Activated naive CD4-positive, alpha-beta T cell treated with anti-CD3 and anti-CD28 coated beads, Interleukin-2, amount 10 ng/mL, durations not matched to agents 7 days and 5 days (primary cell): ENCODE data around the gene NLRC3.
"Not testable (repeated sequence)": the region's sequence is repeated elsewhere in the genome, so short reads cannot be mapped to it uniquely, and the experiment has no call there.

Experiments
- CTCF ChIA-PET: fragments of 350-600 bp; sonication (Branson Sonifier 250); formaldehyde crosslinking; loops from one replicate; lab custom pipeline; 2021; ENCODE audit warnings: antibody characterized with exemption; lab: Charles Lee
- DNase-seq: peaks from one replicate; pipeline ENCODE4 v3.0.0-alpha.2; 2020
- H3K27ac Mint-ChIP-seq: one replicate; pipeline ENCODE4 v1.8.0; 2021; ENCODE audit warnings: mild to moderate bottlenecking, moderate library complexity, mixed read lengths
- H3K27me3 Mint-ChIP-seq: one replicate; pipeline ENCODE4 v1.8.0; 2021; ENCODE audit warnings: mild to moderate bottlenecking, mixed read lengths
- H3K36me3 Mint-ChIP-seq: one replicate; pipeline ENCODE4 v1.8.0; 2021; ENCODE audit warnings: mixed read lengths
- H3K4me1 Mint-ChIP-seq: one replicate; pipeline ENCODE4 v1.8.0; 2021; ENCODE audit warnings: mixed read lengths
- H3K4me3 Mint-ChIP-seq: one replicate; pipeline ENCODE4 v1.8.0; 2021; ENCODE audit warnings: mild to moderate bottlenecking, moderate library complexity, mixed read lengths
- H3K9me3 Mint-ChIP-seq: one replicate; pipeline ENCODE4 v1.8.0; 2021; ENCODE audit warnings: mixed read lengths

NLRC3 gene, protein sequence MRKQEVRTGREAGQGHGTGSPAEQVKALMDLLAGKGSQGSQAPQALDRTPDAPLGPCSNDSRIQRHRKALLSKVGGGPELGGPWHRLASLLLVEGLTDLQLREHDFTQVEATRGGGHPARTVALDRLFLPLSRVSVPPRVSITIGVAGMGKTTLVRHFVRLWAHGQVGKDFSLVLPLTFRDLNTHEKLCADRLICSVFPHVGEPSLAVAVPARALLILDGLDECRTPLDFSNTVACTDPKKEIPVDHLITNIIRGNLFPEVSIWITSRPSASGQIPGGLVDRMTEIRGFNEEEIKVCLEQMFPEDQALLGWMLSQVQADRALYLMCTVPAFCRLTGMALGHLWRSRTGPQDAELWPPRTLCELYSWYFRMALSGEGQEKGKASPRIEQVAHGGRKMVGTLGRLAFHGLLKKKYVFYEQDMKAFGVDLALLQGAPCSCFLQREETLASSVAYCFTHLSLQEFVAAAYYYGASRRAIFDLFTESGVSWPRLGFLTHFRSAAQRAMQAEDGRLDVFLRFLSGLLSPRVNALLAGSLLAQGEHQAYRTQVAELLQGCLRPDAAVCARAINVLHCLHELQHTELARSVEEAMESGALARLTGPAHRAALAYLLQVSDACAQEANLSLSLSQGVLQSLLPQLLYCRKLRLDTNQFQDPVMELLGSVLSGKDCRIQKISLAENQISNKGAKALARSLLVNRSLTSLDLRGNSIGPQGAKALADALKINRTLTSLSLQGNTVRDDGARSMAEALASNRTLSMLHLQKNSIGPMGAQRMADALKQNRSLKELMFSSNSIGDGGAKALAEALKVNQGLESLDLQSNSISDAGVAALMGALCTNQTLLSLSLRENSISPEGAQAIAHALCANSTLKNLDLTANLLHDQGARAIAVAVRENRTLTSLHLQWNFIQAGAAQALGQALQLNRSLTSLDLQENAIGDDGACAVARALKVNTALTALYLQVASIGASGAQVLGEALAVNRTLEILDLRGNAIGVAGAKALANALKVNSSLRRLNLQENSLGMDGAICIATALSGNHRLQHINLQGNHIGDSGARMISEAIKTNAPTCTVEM

DNA sequence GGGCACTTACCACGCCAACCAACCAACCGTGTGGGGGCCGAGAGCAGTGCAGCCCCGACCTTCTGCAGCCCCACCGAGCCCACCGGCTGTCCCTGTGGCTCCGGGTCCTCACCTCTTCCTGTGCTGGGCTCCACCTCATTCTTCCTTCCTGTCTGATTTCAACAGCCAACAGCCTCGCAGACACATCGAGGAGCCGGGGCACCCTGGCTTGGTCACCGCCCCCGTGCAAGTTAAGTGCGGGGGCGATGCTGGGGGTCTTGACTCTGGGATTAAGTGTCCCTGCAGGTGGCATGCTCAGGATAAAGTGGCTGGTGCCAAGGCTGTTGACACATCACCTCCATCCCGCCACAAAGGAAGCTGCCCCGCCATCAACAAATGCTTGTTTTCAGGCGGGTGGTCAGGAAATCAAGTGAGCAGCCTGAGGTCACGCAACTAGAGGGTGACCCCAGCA is at the start of gene NLRC3:
TSS of gene NLRC3 (minus strand) at position 102 of the 451 bp plus-strand sequence. CDS start 12,367 bp downstream, outside the sequence.
- Mint-ChIP-seq H3K27ac (peak within 1 kb of the TSS; percentile 99), H3K4me1 (peaks cover 71% of the 10 kb centered on the region), H3K27me3 (no peaks in the 10 kb centered on the region), H3K9me3 (no peaks in the 10 kb centered on the region), H3K36me3 (peaks cover 38% of the 10 kb centered on the region), H3K4me3 (peak within 1 kb of the TSS; percentile 96)
- DNase-seq = peak; percentile 74
- CTCF ChIA-PET = interaction anchor here (0.5 kb wide), 1 partner anchor 690 kb away, joined by 3 read pairs; no protein-coding TSS in a partner anchor

DNA sequence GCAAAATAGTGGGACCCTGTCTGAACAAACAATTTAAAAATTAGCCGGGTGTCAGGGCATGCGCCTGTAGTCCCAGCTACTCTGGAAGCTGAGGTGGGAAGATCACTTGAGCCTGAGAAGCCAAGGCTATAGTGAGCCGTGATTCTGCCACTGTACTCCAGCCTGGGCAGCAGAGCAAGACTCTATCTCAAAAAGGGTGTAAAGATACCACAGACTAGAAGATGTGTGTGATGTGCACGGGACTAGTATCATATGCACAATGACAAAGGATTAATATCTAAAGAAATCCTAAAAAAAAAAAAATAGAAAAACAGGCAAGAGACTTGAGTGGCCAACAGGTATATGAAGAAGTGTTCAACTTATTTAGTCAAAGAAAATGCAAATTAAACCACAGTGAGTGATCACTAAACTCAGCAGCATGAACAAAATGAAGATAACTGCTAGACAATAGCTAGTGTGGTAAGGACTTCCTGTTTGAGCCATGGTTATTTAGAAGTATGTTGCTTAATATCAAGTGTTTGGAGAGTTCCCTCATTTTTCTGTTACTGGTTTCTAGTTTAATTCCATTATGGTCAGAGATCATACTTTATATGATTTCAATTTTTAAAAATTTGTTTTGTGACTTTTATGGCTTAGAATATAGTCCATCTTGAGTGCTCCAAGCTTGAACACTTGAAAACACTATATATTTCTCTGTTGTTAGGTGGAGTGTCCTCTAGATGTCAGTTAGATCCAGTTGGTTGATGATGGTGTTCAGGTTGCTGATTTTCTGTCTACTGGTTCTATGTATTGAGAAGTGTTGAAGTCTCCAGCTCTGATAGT is 48.9 kb upstream of the NLRC3 start:
- no peak for DNase-seq
- Mint-ChIP-seq H3K4me1 (peaks cover 22% of the 10 kb centered on the region), H3K4me3 (no peak overlapping the region), H3K27ac (peak overlapping the region; percentile 74), H3K27me3 (no peaks in the 10 kb centered on the region), H3K9me3 (no peaks in the 10 kb centered on the region), H3K36me3 (peaks cover 2% of the 10 kb centered on the region)
- CTCF ChIA-PET = interaction anchor here (0.7 to 1.9 kb wide), 17 partner anchors 11 to 628 kb away, joined by 3 to 11 read pairs (median 3); partner anchors contain the start of gene DNASE1

DNA sequence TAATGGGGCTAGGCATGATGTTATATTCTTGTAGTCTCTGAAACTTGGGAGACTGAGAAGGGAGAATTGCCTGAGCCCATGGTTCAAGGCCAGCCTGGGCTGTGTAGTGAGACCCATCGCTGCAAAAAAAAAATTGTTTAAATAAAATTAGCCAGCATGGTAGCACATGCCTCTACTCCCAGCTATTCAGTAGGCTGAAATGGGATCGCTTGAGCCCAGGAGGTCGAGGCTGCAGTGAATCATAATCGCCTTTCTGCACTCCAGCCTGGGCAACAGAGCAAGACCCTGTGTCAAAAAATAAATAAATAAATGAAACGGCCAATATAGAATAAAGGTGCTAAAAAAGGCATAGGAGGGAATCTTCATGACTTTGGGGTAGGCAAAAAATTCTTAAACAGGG is 48.1 kb upstream of the NLRC3 start:
- no peak for DNase-seq
- Mint-ChIP-seq H3K9me3 (no peaks in the 10 kb centered on the region), H3K4me1 (peaks cover 22% of the 10 kb centered on the region), H3K27ac (peak overlapping the region; percentile 74), H3K36me3 (peaks cover 2% of the 10 kb centered on the region), H3K4me3 (no peak overlapping the region), H3K27me3 (no peaks in the 10 kb centered on the region)
- CTCF ChIA-PET = interaction anchor here (0.6 to 1.4 kb wide), 3 partner anchors 9 to 119 kb away, joined by 3 to 4 read pairs (median 4); no protein-coding TSS in a partner anchor

DNA sequence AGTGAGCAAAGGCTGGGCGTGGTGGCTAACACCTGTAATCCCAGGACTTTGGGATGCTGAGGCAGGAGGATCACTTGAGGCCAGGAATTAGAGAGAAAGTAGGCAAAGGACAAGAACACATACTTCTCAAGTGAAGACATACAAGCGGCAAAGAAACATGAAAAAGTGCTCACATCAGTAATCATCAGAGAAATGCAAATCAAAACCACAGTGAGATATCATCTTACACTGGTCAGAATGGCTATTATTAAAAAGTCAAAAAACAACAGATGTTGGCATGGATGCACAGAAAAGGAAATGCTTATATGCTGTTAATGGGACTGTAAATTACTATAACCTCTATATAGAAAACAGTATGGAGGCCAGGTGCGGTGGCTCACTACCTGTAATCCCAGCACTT is 46.4 kb upstream of the NLRC3 start:
- DNase-seq = no peak
- Mint-ChIP-seq H3K27me3 (no peaks in the 10 kb centered on the region), H3K4me1 (peaks cover 25% of the 10 kb centered on the region), H3K9me3 (no peaks in the 10 kb centered on the region), H3K27ac (no peak overlapping the region), H3K4me3 (no peak overlapping the region), H3K36me3 (peaks cover 2% of the 10 kb centered on the region)
- CTCF ChIA-PET = no interaction called here

DNA sequence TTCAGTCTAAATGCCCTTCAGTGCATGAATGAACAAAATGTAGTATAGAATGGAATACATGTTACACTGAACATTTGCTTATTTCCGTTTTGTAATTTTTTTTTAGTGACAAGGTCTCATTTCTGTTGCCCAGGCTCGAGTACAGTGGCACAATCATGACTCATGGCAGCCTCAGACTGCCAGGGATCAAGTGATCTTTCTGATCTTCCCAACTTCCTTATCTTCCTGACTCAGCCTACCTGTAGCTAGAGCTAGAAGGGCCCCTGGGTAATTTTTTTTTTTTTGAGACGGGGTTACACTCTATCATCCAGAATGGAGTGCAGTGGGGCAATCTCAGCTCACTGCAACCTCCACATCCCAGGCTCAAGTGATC is 41.6 kb upstream of the NLRC3 start:
- no peaks in the 10 kb centered on the region for H3K27me3 Mint-ChIP-seq
- H3K27ac Mint-ChIP-seq = peak overlapping the region; percentile 71
- CTCF ChIA-PET = no interaction called here
- H3K36me3 Mint-ChIP-seq = peaks cover 29% of the 10 kb centered on the region
- H3K9me3 Mint-ChIP-seq = no peaks in the 10 kb centered on the region
- DNase-seq = no peak
- H3K4me3 Mint-ChIP-seq = no peak overlapping the region
- H3K4me1 Mint-ChIP-seq = peaks cover 31% of the 10 kb centered on the region

DNA sequence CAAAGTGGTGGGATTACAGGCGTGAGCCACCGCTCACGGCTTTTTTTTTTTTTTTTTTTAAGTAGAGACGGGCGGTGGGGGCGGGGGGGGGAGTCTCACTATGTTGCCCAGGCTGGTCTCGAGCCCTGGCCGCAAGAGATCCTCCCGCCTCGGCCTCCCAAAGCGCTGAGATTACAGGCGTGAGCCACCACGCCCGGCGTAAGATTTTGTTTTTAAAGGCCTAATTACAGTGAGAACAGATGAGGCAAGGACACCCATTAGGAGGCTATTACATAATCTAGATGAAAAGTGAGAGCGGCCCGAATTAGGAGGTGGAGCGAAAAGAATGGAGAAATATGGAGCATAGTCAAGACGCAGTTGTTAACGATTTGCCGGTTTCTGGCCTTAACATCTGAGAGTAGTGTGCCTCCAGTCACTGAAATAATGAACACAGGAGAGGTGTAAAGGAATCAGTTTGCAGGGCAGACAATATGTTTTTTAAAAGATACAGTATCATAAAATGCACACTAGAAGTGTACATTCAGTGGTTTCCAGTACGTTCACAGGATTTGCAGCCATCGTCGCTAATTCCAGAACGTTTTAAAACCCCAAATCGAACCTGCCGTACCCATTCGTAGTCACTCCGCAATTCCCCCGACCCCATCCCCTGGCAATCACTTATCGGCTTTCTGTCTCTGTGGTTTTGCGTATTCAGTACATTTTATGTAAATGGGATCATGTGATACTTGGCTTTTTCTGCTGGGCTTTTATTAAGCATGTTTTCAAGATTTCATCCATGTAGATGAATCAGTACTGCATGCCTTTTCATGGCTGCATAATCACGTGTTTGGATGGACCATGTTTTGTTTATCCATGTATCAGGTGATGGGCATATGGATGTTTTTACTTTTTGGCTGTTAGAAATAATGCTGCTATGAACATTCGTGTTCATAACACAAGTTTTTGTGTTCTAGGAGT is 35.6 kb upstream of the NLRC3 start:
- Mint-ChIP-seq H3K27me3 (no peaks in the 10 kb centered on the region), H3K27ac (peak overlapping the region; percentile 83), H3K4me1 (peaks cover 57% of the 10 kb centered on the region), H3K9me3 (no peaks in the 10 kb centered on the region), H3K36me3 (peaks cover 46% of the 10 kb centered on the region), H3K4me3 (peak overlapping the region; percentile 97)
- CTCF ChIA-PET = interaction anchor here (1.3 kb wide), 1 partner anchor 10 kb away, joined by 3 read pairs; no protein-coding TSS in a partner anchor
- no peak for DNase-seq

DNA sequence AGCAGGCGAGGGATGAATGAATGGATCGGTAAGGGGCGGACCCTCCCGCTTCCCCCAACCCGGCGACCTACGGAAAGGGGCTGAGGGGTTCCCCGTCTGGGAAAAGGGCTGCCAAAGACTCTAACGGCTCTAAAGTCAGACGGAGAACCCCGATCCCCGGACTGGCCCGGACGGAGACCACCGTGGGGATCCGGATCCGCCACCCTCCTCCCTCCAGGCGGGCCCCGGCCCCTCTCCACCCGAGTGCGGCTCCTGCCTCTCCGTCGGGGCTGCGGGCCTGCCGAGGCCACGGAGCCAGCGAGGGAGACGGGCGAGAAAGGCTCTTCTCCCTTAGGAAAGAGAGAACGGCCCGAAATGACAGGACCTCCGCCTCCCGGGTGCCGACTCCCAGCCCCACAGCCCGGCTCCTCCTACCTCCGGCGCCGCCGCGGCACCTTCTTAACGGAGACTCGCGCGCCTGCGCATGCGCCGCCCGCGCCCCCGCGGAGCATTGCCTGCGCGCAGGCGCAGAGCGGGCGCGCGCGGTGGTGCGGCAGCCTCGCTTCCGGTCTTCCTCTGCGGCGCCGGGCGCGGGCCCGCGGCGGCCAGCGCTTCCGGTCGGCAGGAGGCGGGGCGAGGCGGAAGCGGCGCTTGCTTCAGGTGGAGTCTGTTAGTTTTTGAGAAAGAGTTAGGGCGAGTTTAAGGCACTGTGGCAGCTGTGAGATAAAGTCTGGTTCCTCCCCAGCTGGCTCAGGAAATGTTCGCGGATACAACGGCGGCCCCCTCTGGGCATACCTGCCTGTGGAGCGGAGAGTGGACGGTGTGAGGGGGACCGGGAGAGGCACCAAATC is 34.2 kb upstream of the NLRC3 start, which contains the start of gene SLX4:
TSS of gene SLX4 (minus strand) at position 461 of the 830 bp plus-strand sequence. CDS start 2,642 bp downstream, outside the sequence.
- Mint-ChIP-seq H3K36me3 (peaks cover 46% of the 10 kb centered on the region), H3K4me3 (peak within 1 kb of the TSS; percentile 97), H3K4me1 (peaks cover 64% of the 10 kb centered on the region), H3K9me3 (no peaks in the 10 kb centered on the region), H3K27me3 (no peaks in the 10 kb centered on the region), H3K27ac (peak within 1 kb of the TSS; percentile 99)
- peak; percentile 91 for DNase-seq
- CTCF ChIA-PET = interaction anchor here (0.8 to 1.3 kb wide), 3 partner anchors 11 to 267 kb away, joined by 3 read pairs; no protein-coding TSS in a partner anchor

DNA sequence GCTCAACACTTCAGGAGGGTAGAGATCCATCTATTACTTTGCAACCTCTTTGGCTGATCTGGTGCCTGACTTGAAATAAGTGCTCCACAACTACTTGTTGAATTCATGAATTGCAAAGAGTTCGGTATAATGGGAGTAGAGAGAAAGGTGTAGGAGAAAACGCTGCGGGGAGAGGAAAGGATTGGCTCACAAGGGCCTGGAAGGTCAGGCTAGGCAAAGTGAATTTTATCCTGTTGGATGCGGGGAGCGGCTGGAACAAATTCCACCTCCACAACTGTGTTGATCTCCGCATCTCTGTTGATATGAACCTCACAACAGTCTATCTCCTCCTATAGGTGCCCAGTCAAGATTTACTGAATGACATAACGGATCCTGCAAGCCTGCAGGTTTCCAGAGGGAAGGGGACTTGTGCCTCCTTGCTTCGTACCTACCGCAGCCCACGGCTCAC is 33.5 kb upstream of the NLRC3 start:
- no peak for DNase-seq
- Mint-ChIP-seq H3K27me3 (no peaks in the 10 kb centered on the region), H3K9me3 (no peaks in the 10 kb centered on the region), H3K27ac (peak overlapping the region; percentile 6), H3K4me3 (peak overlapping the region; percentile 97), H3K4me1 (peaks cover 60% of the 10 kb centered on the region), H3K36me3 (peaks cover 45% of the 10 kb centered on the region)
- CTCF ChIA-PET = no interaction called here

DNA sequence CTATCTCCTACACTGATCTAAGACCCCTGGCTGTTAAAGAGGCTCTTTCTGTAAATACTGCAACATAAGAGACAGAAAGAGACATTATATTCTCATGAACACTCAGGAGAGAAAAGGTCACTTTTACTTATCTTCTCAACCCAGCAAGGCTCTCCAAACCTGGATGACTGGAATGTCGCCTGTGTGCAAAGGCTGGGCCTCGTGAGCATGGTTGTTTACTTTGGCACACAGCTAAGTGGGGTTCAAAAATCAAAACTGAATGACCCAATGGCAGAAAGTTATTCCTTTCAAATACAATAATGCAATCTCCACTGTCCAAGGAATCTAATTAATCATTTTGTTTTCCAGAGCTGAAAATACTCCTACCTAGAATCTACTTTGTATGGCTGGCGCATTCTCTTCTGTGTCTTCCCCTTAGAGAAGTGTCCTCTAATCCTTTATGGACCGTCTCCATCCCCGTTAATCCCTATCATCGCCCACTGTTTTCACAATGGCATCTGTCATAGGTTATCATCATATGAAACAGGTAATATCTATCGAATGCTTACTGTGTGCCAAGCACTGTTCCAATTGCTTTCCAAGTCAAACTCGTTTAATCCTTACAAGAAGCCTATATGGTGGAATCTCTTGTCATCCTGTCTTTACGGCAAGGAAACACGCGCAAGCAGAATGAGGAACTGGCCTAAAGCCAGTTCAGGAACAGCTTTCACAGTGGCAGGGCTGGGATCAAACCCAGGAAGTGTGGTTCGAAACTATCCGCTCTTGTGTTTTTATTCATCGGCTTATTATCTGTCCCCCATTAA is 32.9 kb upstream of the NLRC3 start:
- Mint-ChIP-seq H3K27ac (peak overlapping the region; percentile 6), H3K36me3 (peaks cover 40% of the 10 kb centered on the region), H3K4me1 (peaks cover 54% of the 10 kb centered on the region), H3K27me3 (no peaks in the 10 kb centered on the region), H3K4me3 (peak overlapping the region; percentile 97), H3K9me3 (no peaks in the 10 kb centered on the region)
- no peak for DNase-seq
- CTCF ChIA-PET = no interaction called here

DNA sequence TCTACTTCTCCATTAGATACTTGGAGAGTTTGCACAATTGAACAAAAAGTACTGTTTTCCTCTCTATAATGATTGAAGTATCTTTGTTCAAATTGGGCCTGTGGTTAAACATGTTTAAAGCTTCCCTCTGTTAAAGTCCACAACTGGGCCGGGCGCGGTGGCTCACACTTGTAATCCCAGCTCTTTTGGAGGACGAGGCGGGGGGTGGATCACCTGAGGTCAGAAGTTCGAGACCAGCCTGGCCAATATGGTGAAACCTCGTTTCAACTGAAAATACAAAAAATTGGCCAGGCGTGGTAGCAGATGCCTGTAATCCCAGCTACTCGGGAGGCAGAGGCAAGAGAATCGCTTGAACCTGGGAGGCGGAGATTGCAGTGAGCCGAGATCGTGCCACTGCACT is 31.8 kb upstream of the NLRC3 start:
- Mint-ChIP-seq H3K36me3 (peaks cover 36% of the 10 kb centered on the region), H3K4me1 (peaks cover 46% of the 10 kb centered on the region)
- H3K27ac Mint-ChIP-seq, DNase-seq, CTCF ChIA-PET, H3K4me3 Mint-ChIP-seq, H3K27me3 Mint-ChIP-seq, H3K9me3 Mint-ChIP-seq: not testable (repeated sequence)

DNA sequence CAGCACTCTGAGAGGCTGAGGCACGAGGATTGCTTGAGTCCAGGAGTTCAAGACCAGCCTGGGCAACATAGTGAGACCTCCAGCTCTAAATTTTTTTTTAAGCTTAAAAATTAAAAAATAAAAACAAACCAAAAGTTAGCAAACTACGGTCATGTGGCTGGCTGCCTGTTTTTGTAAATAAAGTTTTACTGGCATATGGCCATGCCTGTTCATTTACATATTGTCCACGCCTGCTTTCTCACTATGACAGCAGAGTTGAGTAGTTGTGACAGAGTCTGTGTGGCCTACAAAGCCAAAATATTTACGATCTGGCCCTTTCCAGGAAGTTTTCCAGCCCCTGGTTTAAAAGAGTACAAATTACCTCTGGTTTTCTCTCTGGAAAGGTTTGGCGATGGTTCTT is 30.9 kb upstream of the NLRC3 start:
- Mint-ChIP-seq H3K27me3 (no peaks in the 10 kb centered on the region), H3K27ac (no peak overlapping the region), H3K4me1 (peaks cover 39% of the 10 kb centered on the region), H3K9me3 (no peaks in the 10 kb centered on the region), H3K4me3 (no peak overlapping the region), H3K36me3 (peaks cover 37% of the 10 kb centered on the region)
- no peak for DNase-seq
- CTCF ChIA-PET = interaction anchor here (0.7 kb wide), 1 partner anchor 12 kb away, joined by 3 read pairs; no protein-coding TSS in a partner anchor
